ENCODE results near the gene STAG1. TPM values are rescaled to one million over a fixed set of nuclear protein-coding genes. Genes with fewer than 3 reads are reported as not detected.

Gene STAG1
- total and polyA plus RNA-seq, 9 of the 15 experiments (the other 6 are each of a cell fraction or from before 2014, with no cell fraction given), result 2.7 to 17.7 (median 8.8) TPM

GRCh38 chr3:136463170-136463569 lies 289.0 kb downstream of the STAG1 start:
- CTCF ChIA-PET (ENCODE audit: low intra/inter-chr PET ratio), result no interaction called here
- ATAC-seq (no peak), DNase-seq (ENCODE audit: extremely low read depth in 1 of 4, low spot score in 3 of 4) (no peak), FAIRE-seq (no peak)
- no peaks in the 10 kb centered on the region for H3K79me2 ChIP-seq (ENCODE audit: control insufficient read depth, insufficient read depth, low read length)
- peaks cover 4% of the 10 kb centered on the region; the same call in 1 of the 3 replicates for H3K36me3 ChIP-seq (ENCODE audit: control insufficient read depth, insufficient read depth, low read length)
- in situ Hi-C loops (cut with MboI), result no loop called here
- intact Hi-C loops (cut with micrococcal nuclease), result no loop called here
- H3K4me1 ChIP-seq (replicated peaks in 1 of 2; ENCODE audit: control insufficient read depth in 2 of 2, insufficient read depth in 2 of 2, low read length in 2 of 2), result no peaks in the 10 kb centered on the region
- POLR2A ChIA-PET, result no interaction called here
- TF ChIP-seq TAF7 (tag; IDR thresholded peaks at IDR 0.05), result no peak
- no peak for TF ChIP-seq ZNF407 (IDR thresholded peaks at IDR 0.05; ENCODE audit: low read depth)
- TF ChIP-seq RBBP5 (IDR thresholded peaks at IDR 0.05; ENCODE audit: borderline replicate concordance, insufficient read depth, low read length, poor library complexity, severe bottlenecking), result no peak
- no peak for TF ChIP-seq PATZ1 (CRISPR knock-in tag; IDR thresholded peaks at IDR 0.05; ENCODE audit: borderline replicate concordance)
- TF ChIP-seq NCOR1 (IDR thresholded peaks at IDR 0.05), result no peak
- no peak for TF ChIP-seq BRF1 (IDR thresholded peaks at IDR 0.05; ENCODE audit: borderline replicate concordance, extremely low read depth, insufficient read length)
- TF ChIP-seq ETV6 (IDR thresholded peaks at IDR 0.05; ENCODE audit: borderline replicate concordance in 1 of 2, low read depth in 2 of 2, low read length in 1 of 2), result no peak
- no peak for TF ChIP-seq ETV6 (CRISPR knock-in tag; IDR thresholded peaks at IDR 0.05; ENCODE audit: borderline replicate concordance)
- TF ChIP-seq SNIP1 (IDR thresholded peaks at IDR 0.05; ENCODE audit: low read depth), result no peak
- TF ChIP-seq CHD1 (IDR thresholded peaks at IDR 0.05; ENCODE audit: low read length), result no peak
- no peak for TF ChIP-seq SOX6 (IDR thresholded peaks at IDR 0.05)
- no peak for TF ChIP-seq RBFOX2 (IDR thresholded peaks at IDR 0.05; ENCODE audit: low read depth, low read length)
- TF ChIP-seq MEF2D (tag; conservative IDR thresholded peaks at IDR 0.05; ENCODE audit: low read depth), result no peak
- no peak for TF ChIP-seq DPF2 (IDR thresholded peaks at IDR 0.05)
- no peak for TF ChIP-seq RB1 (IDR thresholded peaks at IDR 0.05; ENCODE audit: low read depth)
- no peak for TF ChIP-seq ZC3H8 (IDR thresholded peaks at IDR 0.05)
- H3K4me2 ChIP-seq (ENCODE audit: insufficient read depth, low read length), result no peak overlapping the region
- BruUV-seq (replicated peaks), result no TSS peak
- no peak overlapping the region for H3K9ac ChIP-seq (ENCODE audit: insufficient read depth in 1 of 2, low read depth in 2 of 2, low read length in 2 of 2)
- H3K9me3 ChIP-seq (replicated peaks; ENCODE audit: control insufficient read depth, insufficient read depth, low read depth, low read length), result no peaks in the 10 kb centered on the region
- H4K20me1 ChIP-seq (replicated peaks; ENCODE audit: control insufficient read depth, insufficient read depth, low read length), result no peaks in the 10 kb centered on the region
- no peaks in the 10 kb centered on the region for H3K27me3 ChIP-seq (ENCODE audit: control insufficient read depth in 2 of 2, insufficient read depth in 2 of 2, low read length in 2 of 2)
- no peaks in the 10 kb centered on the region for H3K9me1 ChIP-seq (ENCODE audit: control insufficient read depth, insufficient read depth, low read length)
- H2AFZ ChIP-seq (ENCODE audit: low read depth, low read length), result no peak overlapping the region
- no peak overlapping the region for H3K4me3 ChIP-seq
- no peak overlapping the region for H3K27ac ChIP-seq (ENCODE audit: extremely low read depth, low read depth, low read length)

Data from K562 (cell line).